Neural crest cell (in vitro differentiated cells): ENCODE measurements around the gene ZNF292. TPM values are rescaled to one million over a fixed set of nuclear protein-coding genes. Genes with fewer than 3 reads are reported as not detected.
A peak's percentile ranks its signal among the peaks of the same experiment; 100 is the strongest.

Experiments used
- DNase-seq: peaks from one replicate; pipeline ENCODE4 v3.0.0; 2021; ENCODE audit warnings: low read depth, mixed read lengths, low spot score
- H3K27ac Mint-ChIP-seq: one replicate; pipeline ENCODE4 v1.8.0; 2021; ENCODE audit warnings: mild to moderate bottlenecking, mixed read lengths; ENCODE audit not compliant: unreplicated experiment
- H3K27me3 Mint-ChIP-seq: 2 replicates; pipeline ENCODE4 v1.8.0; 2021; ENCODE audit warnings: low read depth, mild to moderate bottlenecking, mixed read lengths
- H3K36me3 Mint-ChIP-seq: 2 replicates; pipeline ENCODE4 v1.8.0; 2021; ENCODE audit warnings: low read depth, mild to moderate bottlenecking, mixed read lengths
- H3K4me1 Mint-ChIP-seq: 2 replicates; pipeline ENCODE4 v1.8.0; 2021; ENCODE audit warnings: mixed read lengths
- H3K4me3 Mint-ChIP-seq: one replicate; pipeline ENCODE4 v1.8.0; 2021; ENCODE audit warnings: mild to moderate bottlenecking, mixed read lengths
- H3K9me3 Mint-ChIP-seq: 2 replicates; pipeline ENCODE4 v1.8.0; 2021; ENCODE audit warnings: mixed read lengths
- CTCF ChIP-seq: fragments of 200-600 bp; sonication (generic); conservative IDR thresholded peaks from 2 replicates; pipeline ENCODE4 v1.5.0; 2021; ENCODE audit warnings: antibody characterized with exemption, mild to moderate bottlenecking
- total RNA-seq: library from RNA; stranded (reverse); gene quantifications from 2 replicates; pipeline ENCODE4 v1.2.1, GENCODE V29; 2021

Gene ZNF292
- total RNA-seq, 1 donor from 2014 or later: 55.2 TPM

GRCh38 chr6:87274660-87275274 lies 119.4 kb downstream of the ZNF292 start:
- TF ChIP-seq CTCF: no peak
- Mint-ChIP-seq H3K4me1 (no peaks in the 10 kb centered on the region), H3K27me3 (no peaks in the 10 kb centered on the region), H3K4me3 (no peak overlapping the region), H3K36me3 (peaks cover 2% of the 10 kb centered on the region), H3K9me3 (no peaks in the 10 kb centered on the region), H3K27ac (no peak overlapping the region)
- no peak for DNase-seq

DNA sequence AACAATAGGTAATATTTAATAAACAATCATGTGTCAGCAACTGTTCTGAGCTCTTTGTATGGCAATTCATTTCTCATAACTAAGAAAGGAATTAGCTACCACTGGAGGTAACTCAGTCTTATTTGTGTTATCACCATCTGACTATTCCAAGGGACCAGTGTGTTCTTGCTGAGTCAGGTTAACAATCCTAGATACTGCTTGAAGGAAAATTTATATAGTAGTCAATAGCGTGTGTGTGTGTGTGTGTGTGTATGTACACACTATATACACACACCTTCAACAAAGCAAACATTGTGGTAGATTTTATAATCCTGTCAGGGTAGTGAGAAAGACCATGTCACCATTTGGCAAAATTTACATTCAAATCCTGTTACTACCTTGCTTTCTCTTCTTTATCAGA lies 121.3 kb downstream of the ZNF292 start:
- Mint-ChIP-seq H3K27me3 (no peaks in the 10 kb centered on the region), H3K9me3 (no peaks in the 10 kb centered on the region), H3K36me3 (no peaks in the 10 kb centered on the region)

DNA sequence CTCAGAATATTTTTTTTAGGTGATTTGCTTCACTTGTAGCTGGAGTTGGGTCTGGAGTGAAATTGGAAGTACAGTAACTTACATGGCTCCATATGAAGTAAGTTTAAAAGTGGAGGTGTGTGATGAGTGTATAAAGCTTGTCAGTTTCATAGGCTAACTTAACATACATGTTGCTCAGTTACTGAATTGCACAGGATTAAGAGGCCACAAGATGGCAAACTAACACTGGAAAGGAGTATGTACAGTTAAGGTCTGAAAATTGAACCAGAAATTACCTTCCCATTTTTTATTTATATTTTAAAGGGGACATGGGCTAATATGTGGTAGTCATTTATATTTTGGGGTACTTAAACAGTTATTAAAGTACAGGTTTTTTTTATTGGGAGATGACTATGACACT lies 121.8 kb downstream of the ZNF292 start:
- TF ChIP-seq CTCF: peak; percentile 59
- no peaks in the 10 kb centered on the region for H3K4me1 Mint-ChIP-seq
- H3K27ac Mint-ChIP-seq: no peak overlapping the region
- no peak overlapping the region for H3K4me3 Mint-ChIP-seq
- no peaks in the 10 kb centered on the region for H3K36me3 Mint-ChIP-seq
- H3K27me3 Mint-ChIP-seq: no peaks in the 10 kb centered on the region
- DNase-seq: no peak
- no peaks in the 10 kb centered on the region for H3K9me3 Mint-ChIP-seq

More for the DNA sequence above, 121.3 kb downstream of the ZNF292 start:
- H3K4me1 Mint-ChIP-seq: no peaks in the 10 kb centered on the region
- TF ChIP-seq CTCF: no peak
- no peak for DNase-seq
- no peak overlapping the region for H3K4me3 Mint-ChIP-seq
- H3K27ac Mint-ChIP-seq: no peak overlapping the region

DNA sequence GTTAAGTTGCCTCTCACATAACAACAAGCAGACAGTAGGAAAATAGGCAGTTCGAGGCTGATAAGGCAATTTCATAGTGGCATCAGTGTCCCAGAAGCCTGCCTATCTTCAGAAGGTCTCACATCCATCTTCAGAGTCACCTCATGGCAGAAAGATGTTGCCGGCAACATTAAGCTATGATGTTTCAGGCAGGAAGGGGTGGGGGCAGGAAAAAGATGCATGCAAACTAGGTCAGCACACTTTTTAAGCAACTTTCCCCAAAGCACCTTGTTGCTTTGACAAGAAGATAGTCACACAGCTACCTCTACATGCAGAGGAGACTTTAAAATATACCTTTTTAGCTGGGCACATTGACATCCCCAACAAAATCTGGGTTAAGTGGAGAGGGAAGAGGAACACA lies 123.8 kb downstream of the ZNF292 start:
- Mint-ChIP-seq H3K4me1 (no peaks in the 10 kb centered on the region), H3K27ac (no peak overlapping the region), H3K9me3 (no peaks in the 10 kb centered on the region), H3K36me3 (no peaks in the 10 kb centered on the region), H3K4me3 (no peak overlapping the region), H3K27me3 (no peaks in the 10 kb centered on the region)
- TF ChIP-seq CTCF: no peak
- DNase-seq: no peak

DNA sequence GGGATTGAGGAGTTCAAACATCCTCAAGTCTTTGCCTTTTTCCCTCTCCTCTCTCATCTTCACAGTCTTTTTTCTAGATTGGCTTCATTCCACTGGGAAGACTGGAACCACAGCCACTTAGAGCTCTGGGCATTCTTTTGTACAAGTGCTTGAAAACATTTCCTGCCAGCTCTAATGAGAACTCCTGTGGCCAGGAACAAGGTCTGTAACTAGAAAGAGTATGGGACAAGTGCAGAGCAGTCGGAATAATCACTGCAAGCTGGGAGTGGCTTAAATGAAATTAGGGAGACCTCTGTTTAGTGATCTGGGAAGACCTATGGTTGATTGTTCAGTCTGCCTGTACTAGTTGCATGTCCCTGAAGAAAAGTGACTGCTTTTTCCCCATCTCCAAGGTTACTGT lies 126.1 kb downstream of the ZNF292 start:
- H3K27ac Mint-ChIP-seq: no peak overlapping the region
- no peak overlapping the region for H3K4me3 Mint-ChIP-seq
- H3K9me3 Mint-ChIP-seq: peaks cover 8% of the 10 kb centered on the region
- H3K27me3 Mint-ChIP-seq: no peaks in the 10 kb centered on the region
- no peak for DNase-seq
- no peaks in the 10 kb centered on the region for H3K36me3 Mint-ChIP-seq
- TF ChIP-seq CTCF: no peak
- no peaks in the 10 kb centered on the region for H3K4me1 Mint-ChIP-seq
